LHCN-M2 (cell line): ENCODE results near the gene GLTP. TPM values are rescaled to one million over a fixed set of nuclear protein-coding genes. Genes with fewer than 3 reads are reported as not detected.
"Not testable (repeated sequence)": the region's sequence is repeated elsewhere in the genome, so short reads cannot be mapped to it uniquely, and the experiment has no call there.

Source experiments
- DNase-seq: peaks from one replicate; pipeline ENCODE4 v3.0.0-alpha.2; 2012; ENCODE audit warnings: low read depth
- total RNA-seq: library from RNA; depleted of rRNA; stranded (reverse); fragments of >200 nt; gene quantifications from 2 replicates; pipeline ENCODE4 v1.2.3, GENCODE V29; 2014

GLTP gene
- total RNA-seq, 1 experiment from 2014 or later: 74.8 TPM

DNA sequence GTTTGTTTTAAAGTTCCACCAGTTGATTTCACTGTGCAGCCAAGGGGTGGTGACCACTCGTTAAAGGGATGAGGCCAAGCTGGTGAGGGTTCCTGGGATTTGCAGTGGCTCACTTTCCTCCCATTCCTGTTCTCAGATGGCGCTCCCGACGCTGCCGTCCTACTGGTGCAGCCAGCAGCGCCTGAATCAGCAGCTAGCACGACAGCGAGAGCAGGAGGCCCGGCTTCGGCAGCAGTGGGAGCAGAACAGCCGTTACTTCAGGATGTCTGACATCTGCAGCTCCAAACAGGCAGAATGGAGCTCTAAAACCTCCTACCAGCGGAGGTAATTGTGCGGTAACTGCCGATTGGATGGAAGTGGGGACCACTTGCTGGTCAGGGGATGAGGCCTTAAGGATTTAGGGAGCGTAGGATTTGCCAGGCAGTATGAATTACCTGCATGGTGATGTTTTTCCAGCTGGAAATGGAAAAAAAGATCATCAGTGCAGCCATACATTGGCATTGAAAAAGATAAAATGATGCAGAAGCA lies 22.6 kb upstream of the GLTP start:
- no peak for DNase-seq

DNA sequence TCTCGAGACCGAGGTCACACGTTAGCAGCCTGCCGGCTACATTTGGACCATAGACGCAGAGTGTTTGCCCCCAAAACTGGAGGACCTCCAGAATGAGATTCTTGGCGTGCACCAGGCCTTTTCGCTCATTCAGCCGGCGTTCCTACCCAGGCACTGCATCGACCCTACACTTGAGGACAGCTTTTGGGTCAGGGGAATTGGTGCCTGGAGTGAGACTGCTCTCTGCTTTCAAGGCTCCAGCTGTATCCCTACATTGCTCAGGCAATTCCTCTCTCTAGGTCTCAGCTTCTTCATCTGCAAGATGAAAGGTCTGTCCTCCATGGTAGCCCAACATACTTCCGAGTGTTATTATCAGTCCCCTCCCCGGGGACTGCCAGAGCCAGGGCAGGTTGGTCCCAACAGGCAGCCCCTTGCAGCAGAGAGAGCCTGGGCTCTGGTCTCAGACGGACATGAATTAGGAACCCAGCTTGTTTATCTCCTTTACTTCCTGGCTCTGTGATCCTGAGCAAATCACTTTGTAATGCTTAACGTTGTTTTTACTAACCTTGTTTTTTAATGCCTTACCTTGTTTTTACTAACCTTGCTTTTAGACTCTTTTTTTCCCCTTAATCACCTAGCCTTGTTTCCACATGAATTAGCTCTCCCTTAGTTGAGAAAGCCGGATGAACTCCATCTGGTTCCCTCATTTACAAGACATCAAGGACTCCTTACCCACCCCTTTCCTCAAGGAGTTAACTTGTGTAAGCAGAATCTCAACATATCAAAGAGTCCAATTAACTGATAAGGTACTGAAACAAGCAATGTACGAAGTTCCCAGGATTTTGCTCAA lies 20.6 kb upstream of the GLTP start:
- DNase-seq: no peak

DNA sequence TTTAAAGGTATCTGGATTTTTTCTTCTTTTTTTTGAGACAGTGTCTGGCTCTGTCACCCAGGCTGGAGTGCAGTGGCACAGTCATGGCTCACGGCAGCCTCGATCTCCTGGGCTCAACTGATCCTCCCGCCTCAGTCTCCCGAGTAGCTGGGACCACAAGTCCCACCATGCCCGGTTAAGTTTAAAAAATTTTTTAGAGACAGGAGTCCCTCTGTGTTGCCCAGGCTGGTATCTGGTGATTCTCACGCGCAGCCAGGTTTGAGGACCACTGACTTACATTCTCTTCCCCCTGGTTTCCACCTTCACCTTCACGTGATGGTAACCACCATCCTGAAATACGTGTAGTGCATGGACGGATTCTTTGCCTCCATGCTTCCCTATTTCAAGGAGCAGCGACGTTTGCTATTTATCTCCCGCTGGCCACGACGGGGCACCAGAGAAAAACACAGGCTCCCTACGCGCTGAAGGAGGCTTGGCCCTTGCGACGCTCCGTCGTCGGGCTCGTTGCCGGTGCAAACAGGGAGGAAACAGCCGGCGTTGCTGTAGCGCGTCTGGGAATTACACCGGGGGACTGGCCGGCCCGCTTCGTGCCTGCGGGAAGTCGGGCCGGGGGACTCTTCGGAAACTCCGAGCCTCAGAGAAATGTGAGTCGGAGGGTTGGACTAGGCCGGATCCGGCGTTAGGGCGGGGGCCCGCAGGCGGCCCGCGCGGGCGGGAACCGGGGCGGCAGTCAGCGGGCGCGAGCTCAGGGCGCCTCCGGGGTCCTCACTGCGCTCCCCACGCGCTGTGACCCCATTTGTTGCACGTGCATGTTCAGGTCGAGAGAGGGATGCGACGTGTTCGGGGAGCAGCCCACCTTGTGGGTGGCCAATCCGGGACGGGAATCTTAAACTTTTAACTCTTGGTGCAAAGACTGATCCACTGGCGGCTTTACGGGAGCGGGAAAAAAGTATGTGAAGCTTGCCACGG lies 19.7 kb upstream of the GLTP start, which contains the start of gene TCHP:
Gene TCHP (plus strand): TSS at position 492 of the 969 bp plus-strand sequence. CDS start 2,753 bp downstream, outside the sequence.
- peak; percentile 88 for DNase-seq

DNA sequence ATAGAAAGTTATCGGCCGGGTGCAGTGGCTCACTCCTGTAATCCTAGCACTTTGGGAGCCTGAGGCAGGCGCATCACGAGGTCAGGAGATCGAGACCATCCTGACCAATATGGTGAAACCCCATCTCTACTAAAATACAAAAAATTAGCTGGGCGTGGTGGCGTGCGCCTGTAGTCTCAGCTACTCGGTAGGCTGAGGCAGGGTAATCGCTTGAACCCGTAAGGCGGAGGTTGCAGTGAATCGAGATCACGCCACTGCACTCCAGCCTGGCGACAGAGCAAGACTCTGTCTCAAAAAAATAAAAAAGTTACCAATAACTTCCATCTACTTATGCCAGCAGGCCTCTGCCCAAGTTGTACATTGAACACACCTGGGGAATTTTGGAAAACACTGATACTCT lies 19.0 kb upstream of the GLTP start:
- not testable (repeated sequence) for DNase-seq

DNA sequence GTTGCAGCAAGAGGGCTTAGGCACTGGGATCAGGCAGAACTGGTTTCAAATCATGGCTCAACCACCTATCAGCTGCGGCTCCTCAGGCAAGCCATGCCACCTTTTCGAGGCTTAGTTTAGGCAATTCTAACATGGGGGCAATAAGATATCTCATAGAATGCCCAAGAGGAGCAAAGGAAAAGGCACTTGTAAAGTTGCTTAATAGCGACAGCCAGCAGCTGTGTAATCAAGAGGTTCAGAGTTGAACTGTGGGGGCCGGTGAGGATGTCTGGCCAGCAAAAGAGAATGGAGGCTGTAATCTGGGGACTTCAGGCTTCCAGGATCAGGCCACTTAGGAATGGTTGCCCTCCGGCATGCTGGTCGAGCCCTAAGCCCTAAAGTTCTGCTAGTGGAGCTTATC lies 16.7 kb upstream of the GLTP start:
- DNase-seq: no peak

DNA sequence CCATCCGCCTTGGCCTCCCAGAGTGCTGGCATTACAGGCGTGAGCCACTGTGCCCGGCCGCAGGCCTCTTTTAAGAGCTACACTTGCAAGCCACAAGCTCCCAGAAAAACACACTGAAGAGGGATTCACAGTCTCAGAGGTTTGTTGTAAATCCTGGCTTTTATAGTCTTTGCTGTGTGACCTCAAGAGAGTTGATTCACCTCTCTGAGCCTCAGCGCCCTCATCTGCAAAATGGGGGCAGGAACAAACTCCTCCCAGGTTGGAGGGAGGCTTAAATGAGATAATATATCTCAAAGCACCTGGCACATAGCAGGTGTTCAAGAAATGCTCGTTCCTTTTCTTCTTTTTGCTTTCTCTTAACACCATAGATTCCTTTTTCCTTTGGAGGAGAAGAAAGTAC lies 15.8 kb upstream of the GLTP start:
- DNase-seq: no peak

DNA sequence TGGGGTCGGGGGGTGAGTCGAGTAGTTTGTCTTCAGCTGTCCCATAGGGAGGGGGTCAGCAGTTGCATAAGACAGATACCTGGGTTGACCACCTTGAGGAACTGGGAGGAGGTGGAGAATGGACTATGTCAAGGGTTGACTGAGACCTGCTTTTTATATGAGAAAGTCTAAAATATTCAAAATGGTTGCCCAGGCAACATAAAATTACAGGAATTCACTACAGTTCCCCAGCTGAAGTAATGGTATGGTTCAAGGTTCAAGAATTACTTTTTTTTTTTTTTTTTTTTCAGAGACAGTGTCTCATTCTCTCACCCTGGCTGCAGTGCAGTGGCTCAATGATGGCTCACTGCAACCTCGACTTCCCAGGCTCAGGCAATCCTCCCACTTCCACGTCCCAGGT lies 14.6 kb upstream of the GLTP start:
- DNase-seq: no peak

DNA sequence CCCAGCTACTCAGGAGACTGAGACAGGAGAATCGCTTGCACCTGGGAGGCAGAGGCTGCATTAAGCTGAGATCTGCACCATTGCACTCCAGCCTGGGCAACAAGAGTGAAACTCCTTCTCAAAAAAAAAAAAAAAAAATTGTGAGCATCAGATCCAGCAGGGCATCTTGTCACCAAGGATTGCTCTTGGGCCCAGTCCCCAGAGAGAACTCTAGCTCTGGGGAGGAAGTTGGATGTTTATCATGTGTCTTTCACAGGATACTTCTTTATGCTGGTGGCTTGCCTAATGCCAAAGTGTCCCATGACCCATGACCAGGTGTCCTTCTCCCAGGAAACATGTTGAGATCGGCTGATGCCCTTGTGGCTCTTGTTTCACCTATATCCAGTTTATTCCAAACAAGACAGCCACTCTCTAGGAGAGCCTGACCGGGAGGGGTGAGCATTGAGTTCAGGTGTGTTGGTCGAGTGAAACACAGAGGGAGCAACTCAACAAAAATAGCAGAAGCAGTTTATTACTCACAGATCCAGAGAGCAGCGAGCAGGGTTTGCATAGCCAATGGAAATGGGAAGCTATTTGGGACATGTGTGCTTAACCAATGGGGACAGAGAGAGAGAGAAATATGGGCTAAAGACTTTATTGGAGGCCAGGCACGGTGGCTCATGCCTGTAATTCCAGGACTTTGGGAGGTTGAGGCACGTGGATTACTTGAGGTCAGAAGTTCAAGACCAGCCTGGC lies 13.1 kb upstream of the GLTP start:
- no peak for DNase-seq

DNA sequence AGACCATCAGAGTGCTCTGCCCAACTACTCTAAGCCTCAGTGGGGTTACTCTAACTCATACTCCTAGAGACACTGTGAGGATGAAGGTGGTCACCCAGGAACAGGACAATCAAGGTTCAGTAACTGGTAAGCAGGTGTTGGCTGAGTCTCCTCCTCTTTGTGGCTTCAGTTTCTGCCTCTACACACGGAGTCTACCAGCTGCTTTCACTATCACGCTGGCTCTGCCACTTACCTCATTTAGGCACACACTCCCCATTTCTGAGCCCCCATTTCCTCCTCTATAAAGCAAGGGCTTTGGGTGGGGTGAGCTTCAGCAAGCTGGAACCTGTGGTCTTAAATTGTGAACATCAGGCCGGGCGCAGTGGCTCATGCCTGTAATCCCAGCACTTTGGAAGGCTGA lies 12.4 kb upstream of the GLTP start:
- no peak for DNase-seq

DNA sequence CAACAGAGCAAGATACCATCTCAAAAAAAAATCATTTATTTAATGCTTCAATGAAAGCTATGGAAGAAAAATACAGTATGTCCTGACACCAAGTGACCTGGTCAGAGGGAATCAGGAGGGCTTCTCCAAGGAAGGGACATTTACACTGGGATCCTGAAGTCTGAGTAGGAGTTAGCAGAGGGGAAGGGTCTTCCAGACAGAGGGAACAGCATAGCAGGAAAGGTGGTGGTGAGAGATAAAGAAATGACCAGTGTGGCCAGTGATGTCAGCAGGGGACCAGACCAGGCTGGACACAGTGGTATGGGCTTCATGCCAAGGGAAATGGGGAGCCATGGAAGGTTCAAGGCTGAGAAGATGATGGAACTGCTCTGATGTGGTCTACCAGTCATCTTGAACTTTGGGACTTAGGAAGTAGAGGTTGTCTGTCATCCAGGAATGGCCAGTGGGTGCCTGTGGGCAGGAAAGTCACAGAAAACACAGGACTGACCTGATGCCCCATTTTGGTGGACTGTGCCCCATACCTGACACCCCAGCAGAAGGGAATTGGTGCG lies 11.9 kb upstream of the GLTP start:
- no peak for DNase-seq

DNA sequence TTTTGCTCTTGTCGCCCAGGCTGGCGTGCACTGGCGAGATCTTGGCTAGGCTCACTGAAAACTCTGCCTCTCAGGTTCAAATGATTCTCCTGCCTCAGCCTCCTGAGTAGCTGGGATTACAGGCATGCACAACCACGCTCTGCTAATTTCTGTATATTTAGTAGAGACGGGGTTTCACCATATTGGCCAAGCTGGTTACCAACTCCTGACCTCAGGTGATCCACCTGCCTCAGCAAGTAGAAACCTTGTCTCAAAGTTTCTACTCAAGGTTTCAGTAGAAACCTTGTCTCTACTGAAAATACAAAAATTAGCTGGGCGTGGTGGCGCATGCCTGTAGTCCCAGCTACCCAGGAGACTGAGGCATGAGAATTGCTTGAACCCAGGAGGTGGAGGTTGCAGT lies 11.4 kb upstream of the GLTP start:
- not testable (repeated sequence) for DNase-seq

DNA sequence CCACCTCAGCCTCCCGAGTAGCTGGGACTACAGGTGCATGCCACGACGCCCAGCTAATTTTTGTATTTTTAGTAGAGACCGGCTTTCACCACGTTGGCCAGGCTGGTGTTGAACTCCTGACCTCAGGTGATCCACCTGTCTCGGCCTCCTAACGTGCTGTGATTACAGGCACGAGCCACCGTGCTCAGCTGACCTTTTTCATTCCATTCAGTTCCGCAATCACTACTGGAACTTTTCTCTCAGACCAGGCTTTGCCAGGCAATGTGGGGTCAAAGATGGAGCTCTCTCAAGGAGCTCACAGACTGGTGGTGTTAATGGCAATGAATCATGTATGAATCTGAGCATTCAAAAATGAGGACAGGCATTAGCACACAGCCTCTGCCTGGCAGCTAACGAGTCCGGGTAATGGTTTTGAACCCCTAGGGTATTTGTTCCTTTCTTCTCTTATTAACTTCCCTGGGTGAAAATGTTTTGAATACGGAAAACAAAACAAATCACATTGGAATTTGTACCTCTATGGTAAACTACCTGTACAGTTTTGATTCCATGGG lies 10.4 kb upstream of the GLTP start:
- DNase-seq: no peak

DNA sequence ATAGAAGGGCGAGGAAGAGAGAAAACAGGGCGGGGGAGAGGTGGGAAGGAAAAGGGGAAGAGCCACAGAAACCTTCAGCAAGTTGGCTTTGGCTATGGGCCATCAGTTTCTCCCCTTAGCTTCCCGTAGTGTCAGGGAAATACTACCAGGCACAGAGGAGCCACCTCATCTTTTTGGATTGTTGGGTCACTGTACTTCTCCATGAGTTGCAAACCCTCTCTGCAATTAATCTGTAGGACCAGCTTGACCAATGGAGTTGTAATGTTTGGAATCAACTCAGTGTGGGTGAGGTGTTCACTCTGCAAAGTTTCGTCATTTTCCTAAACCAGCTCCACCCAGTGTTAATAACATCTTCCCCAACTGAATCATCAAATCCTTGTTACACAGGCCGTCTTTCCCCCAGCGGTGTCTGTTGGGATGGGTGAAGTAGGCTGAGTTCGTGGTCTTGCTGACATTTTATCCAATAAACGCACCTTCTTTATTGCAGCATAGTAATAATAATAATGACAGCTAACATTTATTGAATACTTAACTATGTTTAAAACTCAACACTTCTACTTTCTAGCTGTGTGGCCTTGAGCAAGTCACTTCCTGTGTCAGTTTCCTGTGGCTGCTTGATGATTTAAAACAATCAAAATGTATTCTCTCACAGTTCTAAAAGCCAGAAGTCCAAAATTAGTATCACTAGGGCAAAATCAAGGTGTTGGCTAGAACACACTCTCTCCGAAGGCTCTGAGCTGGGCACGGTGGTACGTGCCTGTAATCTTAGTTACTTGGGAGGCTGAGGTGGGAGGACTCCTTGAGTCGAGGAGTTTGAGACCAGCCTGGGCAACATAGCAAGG lies 8.1 kb upstream of the GLTP start:
- peak; percentile 86 for DNase-seq

DNA sequence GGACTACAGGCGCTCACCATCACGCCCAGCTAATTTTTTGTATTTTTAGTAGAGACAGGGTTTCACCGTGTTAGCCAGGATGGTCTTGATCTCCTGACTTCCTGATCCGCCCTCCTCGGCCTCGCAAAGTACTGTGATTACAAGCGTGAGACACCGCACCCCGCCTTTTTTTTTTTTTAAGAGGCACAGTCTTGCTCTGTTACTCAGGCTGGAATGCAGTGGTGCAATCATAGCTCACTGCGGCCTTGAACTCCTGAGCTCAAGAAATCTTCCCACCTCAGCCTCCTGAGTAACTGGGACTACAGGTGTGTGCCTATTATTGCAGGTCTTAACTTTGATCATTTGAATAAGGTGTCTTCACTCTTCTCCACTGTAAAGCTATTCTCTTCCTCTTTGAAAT lies 5.3 kb upstream of the GLTP start:
- no peak for DNase-seq

DNA sequence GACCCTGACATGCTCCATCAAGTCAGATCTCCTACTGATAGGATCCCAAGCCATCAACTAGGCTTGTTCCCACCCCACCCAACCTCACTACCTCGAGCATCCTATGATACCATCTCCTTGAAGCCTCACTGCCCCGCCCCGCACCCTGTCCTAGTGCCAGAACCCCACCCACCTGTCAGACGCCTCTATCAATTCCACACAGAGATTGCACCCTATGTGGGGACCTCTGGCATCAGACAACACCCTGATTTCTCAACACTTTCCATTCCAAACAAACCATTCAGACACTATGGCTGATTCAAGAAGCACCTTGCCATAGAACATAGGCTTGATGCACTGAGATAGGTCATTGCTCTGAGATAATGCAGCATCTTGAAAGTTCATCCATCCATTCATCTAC lies 3.1 kb upstream of the GLTP start:
- DNase-seq: no peak

DNA sequence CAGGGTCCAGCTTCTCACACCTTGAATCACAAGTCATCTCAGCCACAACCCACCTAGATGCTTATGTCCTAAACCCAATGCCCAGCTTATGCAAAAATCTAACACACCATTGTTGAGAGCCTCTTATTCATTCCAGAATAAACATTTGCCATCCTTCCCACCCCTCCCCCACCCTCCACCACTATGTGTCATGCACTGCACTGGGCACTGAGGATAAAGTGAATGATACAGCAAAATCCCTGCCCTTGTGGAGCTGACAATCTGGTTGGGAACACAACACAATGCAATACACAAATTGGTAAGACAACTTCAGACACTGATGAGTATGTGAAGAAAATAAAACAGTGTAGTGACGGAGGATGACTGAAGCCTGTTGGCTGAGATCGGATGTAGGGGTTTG lies 1.4 kb upstream of the GLTP start:
- DNase-seq: no peak

DNA sequence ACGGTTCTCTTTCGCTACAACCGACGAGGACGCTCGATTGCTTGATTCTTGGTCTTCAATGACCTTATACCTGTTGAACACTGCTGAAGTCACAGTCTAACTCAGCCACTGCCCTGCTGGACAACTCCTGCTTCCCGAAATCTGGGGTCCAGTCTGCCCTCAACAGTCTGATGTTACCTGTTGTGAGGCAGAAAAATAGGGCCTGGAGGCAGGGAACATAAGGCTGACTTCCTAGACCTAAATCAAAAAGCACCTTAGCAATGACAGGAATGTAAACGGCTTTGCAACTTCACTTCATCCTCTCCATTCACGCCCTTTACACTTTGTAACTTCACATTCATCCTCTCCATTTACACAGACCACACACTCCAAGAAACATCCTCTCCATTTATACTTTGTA lies 597 bp upstream of the GLTP start:
- DNase-seq: no peak

DNA sequence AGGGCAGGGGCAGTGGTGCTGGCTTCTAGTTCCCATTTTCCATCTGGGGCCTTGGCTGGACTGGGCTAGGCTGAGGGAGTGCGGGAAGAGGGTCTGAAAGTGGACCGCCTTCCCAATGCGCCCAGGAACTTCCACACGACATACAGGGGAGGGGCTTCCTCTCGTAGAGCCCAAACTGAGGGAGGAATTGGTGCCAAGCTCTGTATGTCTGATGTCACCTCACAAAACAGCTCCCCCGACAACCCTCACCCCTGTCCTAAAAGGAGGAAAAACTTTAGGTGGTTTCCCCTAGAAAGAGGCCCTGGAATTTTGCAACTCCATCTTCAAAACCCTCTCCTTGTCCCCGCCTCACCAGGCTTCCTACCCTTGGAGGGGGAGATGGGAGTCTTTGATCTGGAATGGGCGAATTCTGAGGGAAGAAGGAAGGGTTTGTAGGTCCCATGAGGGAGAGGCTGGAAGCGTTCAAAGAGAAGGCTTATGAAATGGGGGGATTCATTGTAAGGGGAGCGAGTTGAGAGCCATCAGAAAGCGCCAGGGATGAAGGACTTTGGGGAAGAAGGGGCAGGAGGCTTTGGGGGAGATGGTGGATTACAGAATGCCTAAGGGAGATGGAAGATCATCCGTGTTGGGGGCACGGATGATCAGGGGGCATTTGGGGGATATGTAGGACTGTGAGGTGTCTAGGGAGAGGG lies 844 bp downstream of the GLTP start:
- DNase-seq: no peak

DNA sequence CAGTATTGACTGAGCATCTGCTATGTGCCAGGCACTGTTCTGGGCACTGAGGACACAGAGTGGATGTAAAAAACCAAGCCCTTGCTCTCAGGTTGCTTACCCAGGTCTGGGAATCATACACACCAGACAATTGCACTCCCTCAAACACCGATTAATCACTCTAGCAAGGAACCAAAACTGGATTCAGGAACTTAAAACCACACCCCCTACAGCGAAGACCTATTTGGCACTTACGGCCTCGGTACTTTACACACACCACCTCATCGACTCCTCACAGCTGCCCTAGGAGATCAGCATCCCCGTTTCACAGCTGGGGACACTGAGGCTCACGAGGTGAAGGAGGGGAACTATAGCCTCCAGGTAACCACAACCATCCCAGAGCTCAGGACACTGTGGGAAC lies 1.6 kb downstream of the GLTP start:
- no peak for DNase-seq
